Stimulated activated naive CD4-positive, alpha-beta T cell (primary cell): ENCODE data around the gene UGT1A10.
"Not testable (repeated sequence)": the region's sequence is repeated elsewhere in the genome, so short reads cannot be mapped to it uniquely, and the experiment has no call there.

ENCODE experiments used
- DNase-seq, 6 experiments: peaks; one replicate each; lab custom pipeline; 2025; lab: John Stamatoyannopoulos, UW

UGT1A10 gene

DNA sequence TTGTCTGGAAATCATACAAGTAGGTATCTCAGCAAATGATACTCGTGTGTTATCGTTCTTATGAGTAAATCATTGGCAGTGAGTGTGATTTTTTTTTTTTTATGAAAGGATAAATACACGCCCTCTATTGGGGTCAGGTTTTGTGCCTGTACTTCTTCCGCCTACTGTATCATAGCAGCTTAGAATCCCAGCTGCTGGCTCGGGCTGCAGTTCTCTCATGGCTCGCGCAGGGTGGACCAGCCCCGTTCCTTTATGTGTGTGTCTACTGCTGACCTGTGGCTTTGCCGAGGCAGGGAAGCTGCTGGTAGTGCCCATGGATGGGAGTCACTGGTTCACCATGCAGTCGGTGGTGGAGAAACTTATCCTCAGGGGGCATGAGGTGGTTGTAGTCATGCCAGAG, at the start of gene UGT1A10:
UGT1A10 (plus strand) TSS at position 143 of the 400 bp plus-strand sequence; CDS start at position 218, 75 bp downstream.
- not testable (repeated sequence) for DNase-seq

DNA sequence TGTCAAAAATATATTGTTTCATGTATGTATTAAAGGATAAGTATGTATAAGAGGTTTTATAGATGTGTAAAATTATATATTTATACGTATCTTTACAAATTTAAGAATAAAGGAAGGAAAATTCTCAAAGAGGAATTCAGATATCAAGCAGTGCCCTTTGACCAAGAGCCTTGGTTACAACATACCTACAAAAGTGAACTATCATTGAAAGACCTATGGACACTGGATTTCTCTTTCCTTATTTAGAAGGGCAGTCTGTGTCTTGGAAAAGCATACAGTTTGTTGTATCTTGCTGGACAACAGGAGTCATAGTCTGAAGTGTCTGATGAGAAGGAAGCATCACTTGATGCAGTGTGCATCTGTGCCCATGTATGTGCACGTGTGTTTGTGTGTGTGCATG, 47.8 kb upstream of the UGT1A10 start:
- DNase-seq = no peak

DNA sequence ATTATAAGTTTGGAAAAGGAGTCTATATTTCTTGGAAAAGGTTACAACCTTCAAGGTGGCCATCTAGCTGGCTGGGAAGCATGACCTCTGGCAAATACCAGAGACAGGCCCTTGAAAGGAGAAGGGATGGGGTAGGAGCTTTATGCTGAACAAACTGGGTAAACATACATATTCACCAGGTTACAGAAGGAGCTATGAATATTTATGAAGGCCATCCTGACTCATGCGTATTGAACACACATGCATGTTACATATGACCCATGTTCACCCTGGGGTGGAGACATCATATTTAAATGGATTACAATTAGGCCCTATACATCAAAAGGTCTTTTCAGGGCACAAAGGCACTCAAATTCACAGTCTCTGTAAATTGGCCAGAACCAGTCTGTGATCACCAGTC, 43.5 kb upstream of the UGT1A10 start:
- DNase-seq = not testable (repeated sequence)

DNA sequence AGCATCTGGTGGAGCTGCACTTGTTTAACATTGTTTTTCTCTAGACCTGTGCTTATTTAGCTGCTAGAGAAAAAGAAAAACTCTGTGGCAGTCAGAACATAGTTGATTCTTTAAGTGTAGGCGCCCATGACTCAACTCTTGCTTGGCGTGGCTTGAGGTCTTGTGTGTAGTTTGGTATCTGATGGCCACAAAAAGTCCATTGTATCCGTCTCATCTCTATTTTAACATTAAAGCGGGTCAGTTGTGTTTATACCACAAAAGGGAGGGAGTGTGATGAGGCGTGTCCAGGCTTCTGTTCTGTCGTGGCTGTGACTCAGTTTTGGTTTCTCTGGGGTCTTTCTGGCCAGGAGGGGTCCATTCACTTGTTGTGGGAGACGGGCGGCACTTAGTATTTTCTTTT, 43.0 kb upstream of the UGT1A10 start:
- no peak for DNase-seq

- no peak for DNase-seq
Measured at GRCh38 chr2:233597522-233597921, 38.7 kb upstream of the UGT1A10 start.

GRCh38 chr2:233598952-233599351, 37.3 kb upstream of the UGT1A10 start:
- no peak for DNase-seq

DNA sequence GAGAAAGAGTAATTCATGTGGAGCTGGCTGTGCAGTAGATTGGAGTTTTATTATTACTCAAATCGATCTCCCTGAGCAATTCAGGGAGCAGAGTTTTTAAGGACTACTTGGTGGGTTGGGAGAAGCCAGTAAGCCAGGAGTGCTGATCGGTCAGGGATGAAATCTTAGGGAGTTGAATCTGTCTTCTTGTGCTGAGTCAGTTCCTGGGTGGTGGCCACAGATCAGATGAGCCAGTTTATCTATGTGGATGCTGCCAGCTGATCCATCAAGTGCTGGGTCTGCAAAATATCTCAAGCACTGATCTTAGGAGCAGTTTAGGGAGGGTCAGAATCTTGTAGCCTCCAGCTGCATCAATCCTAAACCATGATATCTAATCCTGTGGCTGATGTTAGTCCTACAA, 35.9 kb upstream of the UGT1A10 start:
- no peak for DNase-seq

DNA sequence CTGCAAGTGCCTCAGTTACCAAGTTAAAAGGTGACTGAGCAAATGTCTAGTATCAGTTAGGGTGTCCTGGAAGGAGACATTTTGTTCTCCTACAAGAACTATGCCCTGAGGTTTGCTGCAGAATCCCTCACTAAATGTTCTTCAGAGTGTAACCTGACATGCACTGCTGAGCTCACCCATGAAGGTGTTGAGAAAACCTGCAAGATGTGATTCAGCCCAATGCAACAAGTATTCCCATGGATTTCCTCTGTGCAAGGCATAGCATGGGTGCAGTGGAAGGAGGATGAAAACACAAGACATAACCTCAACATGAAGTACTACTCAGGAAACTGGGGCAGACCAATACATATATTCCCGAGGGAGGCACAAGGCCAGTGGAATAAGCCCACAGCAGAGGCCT, 34.2 kb upstream of the UGT1A10 start:
- no peak for DNase-seq

DNA sequence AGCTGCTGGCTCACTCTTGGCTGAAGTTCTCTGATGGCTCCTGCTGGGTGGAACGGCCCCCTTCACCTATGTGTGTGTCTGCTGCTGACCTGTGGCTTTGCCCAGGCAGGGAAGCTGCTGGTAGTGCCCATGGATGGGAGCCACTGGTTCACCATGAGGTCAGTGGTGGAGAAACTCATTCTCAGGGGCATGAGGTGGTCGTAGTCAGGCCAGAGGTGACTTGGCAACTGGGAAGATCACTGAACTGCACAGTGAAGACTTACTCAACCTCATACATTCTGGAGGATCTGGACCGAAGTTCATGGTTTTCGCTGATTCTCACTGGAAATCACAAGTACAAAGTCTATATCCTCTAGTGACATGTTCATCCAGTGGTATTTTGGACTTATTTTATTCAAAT, 32.7 kb upstream of the UGT1A10 start:
- DNase-seq = no peak

GRCh38 chr2:233604826-233605225, 31.4 kb upstream of the UGT1A10 start:
- DNase-seq = no peak

GRCh38 chr2:233605680-233606079, 30.6 kb upstream of the UGT1A10 start:
- DNase-seq = no peak

GRCh38 chr2:233611284-233611683, 25.0 kb upstream of the UGT1A10 start:
- DNase-seq = no peak

DNA sequence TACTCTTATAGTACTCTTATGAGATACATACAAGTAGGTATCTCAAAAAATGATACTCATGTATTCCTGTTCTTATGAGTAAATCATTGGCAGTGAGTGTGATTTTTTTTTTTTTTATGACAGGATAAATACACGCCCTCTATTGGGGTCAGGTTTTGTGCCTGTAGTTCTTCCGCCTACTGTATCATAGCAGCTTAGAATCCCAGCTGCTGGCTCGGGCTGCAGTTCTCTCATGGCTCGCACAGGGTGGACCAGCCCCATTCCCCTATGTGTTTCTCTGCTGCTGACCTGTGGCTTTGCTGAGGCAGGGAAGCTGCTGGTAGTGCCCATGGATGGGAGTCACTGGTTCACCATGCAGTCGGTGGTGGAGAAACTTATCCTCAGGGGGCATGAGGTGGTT, 18.8 kb upstream of the UGT1A10 start, which contains the start of gene UGT1A8:
UGT1A8 (plus strand) TSS at position 158 of the 400 bp plus-strand sequence; CDS start at position 233, 75 bp downstream.
- DNase-seq = not testable (repeated sequence)

DNA sequence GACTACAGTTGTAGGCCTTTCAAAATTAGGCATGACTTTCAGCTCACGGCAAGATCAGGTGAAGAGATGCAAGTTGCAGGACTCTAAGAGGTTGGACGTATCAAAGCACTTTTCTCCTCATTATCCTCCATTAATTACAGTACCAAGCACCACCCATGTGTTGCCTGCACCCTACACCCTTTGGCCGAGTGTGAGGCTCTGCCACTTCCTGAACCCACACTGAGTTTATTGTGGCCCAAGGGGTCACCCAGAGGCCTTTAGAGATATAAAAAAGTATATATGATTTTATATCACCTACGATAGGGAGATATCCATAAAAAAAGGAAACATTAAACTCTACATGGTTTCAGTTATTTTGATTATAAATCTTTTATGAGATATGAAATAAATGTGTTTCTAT, 16.0 kb upstream of the UGT1A10 start:
- no peak for DNase-seq

- DNase-seq = not testable (repeated sequence)
Measured at GRCh38 chr2:233621863-233622262, 14.4 kb upstream of the UGT1A10 start.

GRCh38 chr2:233627331-233628025, 8.8 kb upstream of the UGT1A10 start:
- no peak for DNase-seq

DNA sequence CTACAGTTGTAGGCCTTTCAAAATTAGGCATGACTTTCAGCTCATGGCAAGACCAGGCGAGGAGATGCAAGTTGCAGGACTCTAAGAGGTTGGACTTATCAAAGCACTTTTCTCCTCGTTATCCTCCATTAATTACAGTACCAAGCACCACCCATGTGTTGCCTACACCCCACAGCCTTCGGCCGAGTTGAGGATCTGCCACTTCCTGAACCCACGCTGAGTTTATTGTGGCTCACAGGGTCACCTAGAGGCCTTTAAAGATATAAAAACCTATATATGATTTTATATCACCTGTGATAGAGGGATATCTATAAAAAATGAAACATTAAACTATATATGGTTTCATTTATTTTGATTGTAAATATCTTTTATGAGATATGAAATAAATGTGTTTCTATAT, 2.6 kb downstream of the UGT1A10 start:
- DNase-seq = no peak

- DNase-seq = peak in 3 of 6 experiments; percentile 3 to 11 (median 6)
Measured at GRCh38 chr2:233639860-233640259, 3.6 kb downstream of the UGT1A10 start.

DNA sequence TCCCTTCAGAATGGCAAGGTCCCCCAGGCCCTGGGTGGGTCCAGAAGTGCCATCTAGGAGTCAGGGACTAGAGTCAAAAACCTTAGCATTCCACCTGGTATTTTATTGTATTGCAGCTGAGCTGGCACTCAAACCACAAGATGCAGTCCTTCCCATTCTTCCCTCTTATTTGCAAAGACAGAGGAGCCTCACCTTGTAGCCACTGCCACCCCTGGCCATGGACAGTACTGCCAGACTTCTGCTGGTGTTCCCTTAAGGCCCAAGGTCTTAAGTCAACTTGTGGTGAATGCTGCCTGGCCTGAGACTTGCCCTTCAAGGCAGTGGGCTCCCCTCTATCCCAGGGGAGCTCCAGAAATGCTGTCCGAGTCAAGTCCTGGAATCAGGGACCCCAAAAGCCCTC, 6.9 kb downstream of the UGT1A10 start:
- DNase-seq = no peak

DNA sequence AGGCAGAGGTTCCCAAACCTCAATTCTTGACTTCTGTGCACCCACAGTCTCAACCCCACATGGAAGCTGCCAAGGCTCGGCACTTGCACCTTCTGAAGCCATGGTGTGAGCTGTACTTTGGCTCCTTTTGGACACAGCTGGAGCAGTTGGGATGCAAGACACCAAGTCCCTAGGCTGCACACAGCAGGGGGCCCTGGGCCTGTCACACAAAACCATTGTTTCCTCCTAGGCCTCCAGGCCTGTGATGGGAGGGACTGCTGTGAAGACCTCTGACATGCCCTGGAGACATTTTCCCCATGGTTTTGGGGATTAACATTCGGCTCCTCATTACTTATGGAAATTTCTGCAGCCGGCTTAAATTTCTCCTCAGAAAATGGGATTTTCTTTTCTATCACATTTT, 9.8 kb downstream of the UGT1A10 start:
- DNase-seq = not testable (repeated sequence)

DNA sequence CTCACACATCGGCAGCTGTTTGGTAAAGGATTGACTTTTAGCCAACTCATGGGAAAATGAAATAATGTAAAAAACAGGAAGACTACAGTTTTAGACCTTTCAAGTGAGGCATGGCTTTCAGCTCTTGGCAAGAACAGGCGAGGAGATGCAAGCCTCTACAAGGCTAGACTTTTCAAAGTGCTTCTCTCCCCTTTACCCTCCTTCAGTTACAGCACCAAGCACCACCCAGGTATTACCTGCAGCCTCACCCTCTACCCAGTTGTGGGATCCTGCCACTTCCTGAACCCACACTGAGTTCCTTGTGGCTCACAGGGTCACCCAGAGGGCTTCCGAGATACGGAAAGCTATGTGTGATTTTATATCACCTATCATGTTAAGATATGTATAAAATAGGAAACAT, 14.7 kb downstream of the UGT1A10 start:
- no peak for DNase-seq

DNA sequence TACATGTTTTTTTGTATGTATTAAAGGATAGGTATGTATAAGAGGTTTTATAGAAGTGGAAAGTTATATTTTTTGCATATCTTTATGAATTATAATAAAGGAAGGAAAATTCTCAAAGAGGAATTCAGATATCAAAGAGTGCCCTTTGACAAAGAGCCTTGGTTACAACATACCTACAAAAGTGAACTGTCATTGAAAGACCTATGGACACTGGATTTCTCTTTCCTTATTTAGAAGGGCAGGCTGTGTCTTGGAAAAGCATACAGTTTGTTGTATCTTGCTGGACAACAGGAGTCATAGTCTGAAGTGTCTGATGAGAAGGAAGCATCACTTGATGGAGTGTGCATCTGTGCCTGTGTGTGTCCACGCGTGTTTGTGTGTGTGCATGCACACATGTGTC, 15.2 kb downstream of the UGT1A10 start:
- no peak for DNase-seq

GRCh38 chr2:233654501-233654900, 18.3 kb downstream of the UGT1A10 start:
- no peak for DNase-seq

DNA sequence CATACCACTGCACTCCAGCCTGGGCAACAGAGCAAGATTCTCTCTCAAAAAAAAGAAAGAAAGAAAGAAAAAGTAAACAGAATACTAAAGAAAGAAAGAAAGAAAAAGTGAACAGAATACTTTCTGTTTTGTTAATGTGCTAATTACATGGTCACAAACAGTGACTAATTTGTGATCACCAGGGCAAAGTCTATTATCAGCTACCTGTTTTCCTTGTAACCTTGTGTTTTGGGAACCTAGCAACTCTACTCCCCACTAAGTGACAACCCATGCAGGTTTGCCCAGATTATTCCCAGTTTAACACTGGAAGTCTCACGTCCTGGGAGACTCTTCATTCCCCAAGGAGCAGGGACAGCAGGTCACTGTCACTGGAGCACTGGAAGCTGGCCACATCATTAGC, 18.8 kb downstream of the UGT1A10 start:
- DNase-seq = no peak
